HepG2 (cell line): ENCODE data around the gene GNA12. TPM values are rescaled to one million over a fixed set of nuclear protein-coding genes. Genes with fewer than 3 reads are reported as not detected.

Experiments
- DNMT3B ChIP-seq: conservative IDR thresholded peaks from 2 replicates; pipeline ENCODE4 v1.6.1; 2016; ENCODE audit warnings: missing biosample characterization, control low read depth
- ERF ChIP-seq: IDR thresholded peaks from 2 replicates; pipeline ENCODE4 v1.6.1; 2018; ENCODE audit warnings: missing biosample characterization, missing genetic modification reagents
- JDP2 ChIP-seq: sonication (generic); formaldehyde crosslinking; IDR thresholded peaks from 2 replicates; pipeline ENCODE4 v1.8.1; 2022; ENCODE audit warnings: missing genetic modification reagents, borderline replicate concordance
- polyA plus RNA-seq, 8 experiments: library from polyadenylated mRNA; depleted of rRNA in 3 of 8; stranded (reverse) in 7 of 8; unstranded in 1 of 8; fragments of >200 nt; fragmentation: Illumina TruSeq in 4 of 8; extraction: Trizol in 4 of 8; gene quantifications; 2 replicates each; pipeline versions ENCODE4 v1.2.1 to v1.2.3, GENCODE V29; 2011 to 2016; ENCODE audit warnings: low read depth in 4 of 8, missing spikeins in 1 of 8, mixed read lengths in 1 of 8; ENCODE audit not compliant: insufficient read depth in 1 of 8
- total RNA-seq, 5 experiments: library from RNA; depleted of rRNA; stranded (reverse); fragments of >200 nt; fragmentation: Illumina TruSeq; extraction: Trizol; gene quantifications; 2 replicates each; pipeline ENCODE4 v1.2.3, GENCODE V29; 2016; ENCODE audit warnings: low read depth in 1 of 5
- TF ChIP-seq, protein P1 (sequence below): IDR thresholded peaks from 2 replicates; pipeline ENCODE4 v1.6.1; 2016; ENCODE audit warnings: mild to moderate bottlenecking
- TF ChIP-seq, protein P2 (sequence below): sonication (generic); formaldehyde crosslinking; IDR thresholded peaks from 2 replicates; pipeline ENCODE4 v1.4.0; 2020; ENCODE audit warnings: missing genetic modification reagents, borderline replicate concordance
- TF ChIP-seq, protein P3 (sequence below): sonication (generic); formaldehyde crosslinking; IDR thresholded peaks from one replicate; pipeline ENCODE4 v1.5.1; 2020; ENCODE audit warnings: mild to moderate bottlenecking, missing genetic modification reagents; ENCODE audit errors: not compliant biosample characterization
- TF ChIP-seq, protein P4 (sequence below): sonication (generic); formaldehyde crosslinking; conservative IDR thresholded peaks from 2 replicates; pipeline ENCODE4 v1.4.0; 2020; ENCODE audit warnings: missing genetic modification reagents

GNA12 gene
- total and polyA plus RNA-seq, 2 of the 13 experiments (the other 11 are each of a cell fraction or from before 2014, with no cell fraction given), result 16.2 to 50.9 TPM

DNA sequence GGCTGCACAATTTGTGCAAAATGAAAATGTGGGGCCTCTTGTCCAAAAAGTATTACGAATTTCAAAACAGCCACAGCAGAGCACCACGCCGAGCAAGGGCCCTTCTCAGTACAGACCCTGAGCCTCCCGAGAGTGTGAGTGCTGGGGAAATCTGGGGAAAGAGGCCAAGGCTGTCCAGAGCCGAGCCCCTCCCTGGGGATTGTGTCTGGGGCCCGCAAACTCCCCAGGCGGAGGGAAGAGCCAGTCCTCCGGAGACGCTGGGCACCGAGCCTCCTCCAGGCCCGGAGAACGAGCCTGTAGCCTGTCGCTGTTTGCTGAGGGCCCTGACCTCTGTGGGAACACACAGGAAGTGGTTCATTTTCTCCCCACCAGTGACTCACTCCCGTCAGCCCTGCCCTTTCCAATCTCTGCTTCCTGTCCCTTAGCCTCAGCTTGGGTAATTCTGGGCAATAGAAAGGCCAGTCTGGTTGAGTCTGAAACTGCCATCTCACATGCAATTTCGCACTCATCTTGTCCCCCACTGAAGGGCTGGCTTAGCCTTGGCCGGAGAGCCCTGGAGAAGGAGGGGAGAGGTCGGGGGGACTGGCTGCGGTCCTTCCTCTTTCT lies 19.5 kb upstream of the GNA12 start (continued):
- TF ChIP-seq, protein P1, sequence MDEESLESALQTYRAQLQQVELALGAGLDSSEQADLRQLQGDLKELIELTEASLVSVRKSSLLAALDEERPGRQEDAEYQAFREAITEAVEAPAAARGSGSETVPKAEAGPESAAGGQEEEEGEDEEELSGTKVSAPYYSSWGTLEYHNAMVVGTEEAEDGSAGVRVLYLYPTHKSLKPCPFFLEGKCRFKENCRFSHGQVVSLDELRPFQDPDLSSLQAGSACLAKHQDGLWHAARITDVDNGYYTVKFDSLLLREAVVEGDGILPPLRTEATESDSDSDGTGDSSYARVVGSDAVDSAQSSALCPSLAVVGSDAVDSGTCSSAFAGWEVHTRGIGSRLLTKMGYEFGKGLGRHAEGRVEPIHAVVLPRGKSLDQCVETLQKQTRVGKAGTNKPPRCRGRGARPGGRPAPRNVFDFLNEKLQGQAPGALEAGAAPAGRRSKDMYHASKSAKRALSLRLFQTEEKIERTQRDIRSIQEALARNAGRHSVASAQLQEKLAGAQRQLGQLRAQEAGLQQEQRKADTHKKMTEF (CRISPR knock-in tag), result peak; percentile 55; the same call in 1 of the 2 replicates
- TF ChIP-seq ERF (CRISPR knock-in tag) (peak; percentile 71), JDP2 (no peak), DNMT3B (CRISPR knock-in tag) (no peak)
- TF ChIP-seq, protein P2, sequence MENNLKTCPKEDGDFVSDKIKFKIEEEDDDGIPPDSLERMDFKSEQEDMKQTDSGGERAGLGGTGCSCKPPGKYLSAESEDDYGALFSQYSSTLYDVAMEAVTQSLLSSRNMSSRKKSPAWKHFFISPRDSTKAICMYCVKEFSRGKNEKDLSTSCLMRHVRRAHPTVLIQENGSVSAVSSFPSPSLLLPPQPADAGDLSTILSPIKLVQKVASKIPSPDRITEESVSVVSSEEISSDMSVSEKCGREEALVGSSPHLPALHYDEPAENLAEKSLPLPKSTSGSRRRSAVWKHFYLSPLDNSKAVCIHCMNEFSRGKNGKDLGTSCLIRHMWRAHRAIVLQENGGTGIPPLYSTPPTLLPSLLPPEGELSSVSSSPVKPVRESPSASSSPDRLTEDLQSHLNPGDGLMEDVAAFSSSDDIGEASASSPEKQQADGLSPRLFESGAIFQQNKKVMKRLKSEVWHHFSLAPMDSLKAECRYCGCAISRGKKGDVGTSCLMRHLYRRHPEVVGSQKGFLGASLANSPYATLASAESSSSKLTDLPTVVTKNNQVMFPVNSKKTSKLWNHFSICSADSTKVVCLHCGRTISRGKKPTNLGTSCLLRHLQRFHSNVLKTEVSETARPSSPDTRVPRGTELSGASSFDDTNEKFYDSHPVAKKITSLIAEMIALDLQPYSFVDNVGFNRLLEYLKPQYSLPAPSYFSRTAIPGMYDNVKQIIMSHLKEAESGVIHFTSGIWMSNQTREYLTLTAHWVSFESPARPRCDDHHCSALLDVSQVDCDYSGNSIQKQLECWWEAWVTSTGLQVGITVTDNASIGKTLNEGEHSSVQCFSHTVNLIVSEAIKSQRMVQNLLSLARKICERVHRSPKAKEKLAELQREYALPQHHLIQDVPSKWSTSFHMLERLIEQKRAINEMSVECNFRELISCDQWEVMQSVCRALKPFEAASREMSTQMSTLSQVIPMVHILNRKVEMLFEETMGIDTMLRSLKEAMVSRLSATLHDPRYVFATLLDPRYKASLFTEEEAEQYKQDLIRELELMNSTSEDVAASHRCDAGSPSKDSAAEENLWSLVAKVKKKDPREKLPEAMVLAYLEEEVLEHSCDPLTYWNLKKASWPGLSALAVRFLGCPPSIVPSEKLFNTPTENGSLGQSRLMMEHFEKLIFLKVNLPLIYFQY (CRISPR knock-in tag), result no peak
- TF ChIP-seq, protein P3, sequence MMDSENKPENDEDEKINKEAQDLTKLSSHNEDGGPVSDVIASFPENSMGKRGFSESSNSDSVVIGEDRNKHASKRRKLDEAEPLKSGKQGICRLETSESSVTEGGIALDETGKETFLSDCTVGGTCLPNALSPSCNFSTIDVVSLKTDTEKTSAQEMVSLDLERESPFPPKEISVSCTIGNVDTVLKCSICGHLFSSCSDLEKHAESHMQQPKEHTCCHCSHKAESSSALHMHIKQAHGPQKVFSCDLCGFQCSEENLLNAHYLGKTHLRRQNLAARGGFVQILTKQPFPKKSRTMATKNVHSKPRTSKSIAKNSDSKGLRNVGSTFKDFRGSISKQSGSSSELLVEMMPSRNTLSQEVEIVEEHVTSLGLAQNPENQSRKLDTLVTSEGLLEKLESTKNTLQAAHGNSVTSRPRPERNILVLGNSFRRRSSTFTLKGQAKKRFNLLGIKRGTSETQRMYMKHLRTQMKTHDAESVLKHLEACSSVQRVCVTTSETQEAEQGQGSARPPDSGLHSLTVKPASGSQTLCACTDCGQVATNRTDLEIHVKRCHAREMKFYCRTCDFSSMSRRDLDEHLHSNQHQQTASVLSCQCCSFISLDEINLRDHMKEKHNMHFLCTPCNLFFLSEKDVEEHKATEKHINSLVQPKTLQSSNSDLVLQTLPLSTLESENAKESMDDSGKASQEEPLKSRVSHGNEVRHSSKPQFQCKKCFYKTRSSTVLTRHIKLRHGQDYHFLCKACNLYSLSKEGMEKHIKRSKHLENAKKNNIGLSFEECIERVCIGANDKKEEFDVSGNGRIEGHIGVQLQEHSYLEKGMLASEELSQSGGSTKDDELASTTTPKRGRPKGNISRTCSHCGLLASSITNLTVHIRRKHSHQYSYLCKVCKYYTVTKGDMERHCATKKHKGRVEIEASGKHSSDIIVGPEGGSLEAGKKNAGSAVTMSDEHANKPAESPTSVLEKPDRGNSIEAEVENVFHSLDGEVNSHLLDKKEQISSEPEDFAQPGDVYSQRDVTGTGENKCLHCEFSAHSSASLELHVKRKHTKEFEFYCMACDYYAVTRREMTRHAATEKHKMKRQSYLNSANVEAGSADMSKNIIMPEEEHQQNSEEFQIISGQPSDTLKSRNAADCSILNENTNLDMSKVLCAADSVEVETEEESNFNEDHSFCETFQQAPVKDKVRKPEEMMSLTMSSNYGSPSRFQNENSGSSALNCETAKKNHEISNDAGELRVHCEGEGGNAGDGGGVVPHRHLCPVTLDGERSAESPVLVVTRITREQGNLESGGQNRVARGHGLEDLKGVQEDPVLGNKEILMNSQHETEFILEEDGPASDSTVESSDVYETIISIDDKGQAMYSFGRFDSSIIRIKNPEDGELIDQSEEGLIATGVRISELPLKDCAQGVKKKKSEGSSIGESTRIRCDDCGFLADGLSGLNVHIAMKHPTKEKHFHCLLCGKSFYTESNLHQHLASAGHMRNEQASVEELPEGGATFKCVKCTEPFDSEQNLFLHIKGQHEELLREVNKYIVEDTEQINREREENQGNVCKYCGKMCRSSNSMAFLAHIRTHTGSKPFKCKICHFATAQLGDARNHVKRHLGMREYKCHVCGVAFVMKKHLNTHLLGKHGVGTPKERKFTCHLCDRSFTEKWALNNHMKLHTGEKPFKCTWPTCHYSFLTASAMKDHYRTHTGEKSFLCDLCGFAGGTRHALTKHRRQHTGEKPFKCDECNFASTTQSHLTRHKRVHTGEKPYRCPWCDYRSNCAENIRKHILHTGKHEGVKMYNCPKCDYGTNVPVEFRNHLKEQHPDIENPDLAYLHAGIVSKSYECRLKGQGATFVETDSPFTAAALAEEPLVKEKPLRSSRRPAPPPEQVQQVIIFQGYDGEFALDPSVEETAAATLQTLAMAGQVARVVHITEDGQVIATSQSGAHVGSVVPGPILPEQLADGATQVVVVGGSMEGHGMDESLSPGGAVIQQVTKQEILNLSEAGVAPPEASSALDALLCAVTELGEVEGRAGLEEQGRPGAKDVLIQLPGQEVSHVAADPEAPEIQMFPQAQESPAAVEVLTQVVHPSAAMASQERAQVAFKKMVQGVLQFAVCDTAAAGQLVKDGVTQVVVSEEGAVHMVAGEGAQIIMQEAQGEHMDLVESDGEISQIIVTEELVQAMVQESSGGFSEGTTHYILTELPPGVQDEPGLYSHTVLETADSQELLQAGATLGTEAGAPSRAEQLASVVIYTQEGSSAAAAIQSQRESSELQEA (CRISPR knock-in tag), result no peak
- TF ChIP-seq, protein P4, sequence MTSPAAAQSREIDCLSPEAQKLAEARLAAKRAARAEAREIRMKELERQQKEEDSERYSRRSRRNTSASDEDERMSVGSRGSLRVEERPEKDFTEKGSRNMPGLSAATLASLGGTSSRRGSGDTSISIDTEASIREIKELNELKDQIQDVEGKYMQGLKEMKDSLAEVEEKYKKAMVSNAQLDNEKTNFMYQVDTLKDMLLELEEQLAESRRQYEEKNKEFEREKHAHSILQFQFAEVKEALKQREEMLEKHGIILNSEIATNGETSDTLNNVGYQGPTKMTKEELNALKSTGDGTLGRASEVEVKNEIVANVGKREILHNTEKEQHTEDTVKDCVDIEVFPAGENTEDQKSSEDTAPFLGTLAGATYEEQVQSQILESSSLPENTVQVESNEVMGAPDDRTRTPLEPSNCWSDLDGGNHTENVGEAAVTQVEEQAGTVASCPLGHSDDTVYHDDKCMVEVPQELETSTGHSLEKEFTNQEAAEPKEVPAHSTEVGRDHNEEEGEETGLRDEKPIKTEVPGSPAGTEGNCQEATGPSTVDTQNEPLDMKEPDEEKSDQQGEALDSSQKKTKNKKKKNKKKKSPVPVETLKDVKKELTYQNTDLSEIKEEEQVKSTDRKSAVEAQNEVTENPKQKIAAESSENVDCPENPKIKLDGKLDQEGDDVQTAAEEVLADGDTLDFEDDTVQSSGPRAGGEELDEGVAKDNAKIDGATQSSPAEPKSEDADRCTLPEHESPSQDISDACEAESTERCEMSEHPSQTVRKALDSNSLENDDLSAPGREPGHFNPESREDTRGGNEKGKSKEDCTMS (CRISPR knock-in tag), result no peak
